HepG2 (cell line): ENCODE results near the gene DPEP3. TPM values are rescaled to one million over a fixed set of nuclear protein-coding genes. Genes with fewer than 3 reads are reported as not detected.
A peak's percentile ranks its signal among the peaks of the same experiment; 100 is the strongest.

Source experiments
- ATAC-seq: fragments of 200-7000 bp; cut with Tn5 transposase; 3 replicates; pipeline ENCODE4 v1.9.1; 2020; ENCODE audit warnings: mild to moderate bottlenecking, moderate library complexity
- BruUV-seq: library from RNA; stranded (reverse); fragments of 400-500 nt; replicated peaks from 2 replicates; lab custom pipeline; 2021; lab: Mats Ljungman, UMichigan
- CTCF ChIA-PET: fragments of 300-600 bp; formaldehyde crosslinking; extraction: SDS; loops from one replicate; lab custom pipeline; 2021; ENCODE audit warnings: low total read pairs, inconsistent platforms, low intra/inter-chr PET ratio; lab: Yijun Ruan, JAX
- POLR2A ChIA-PET: fragments of 350-600 bp; sonication (Branson Sonifier 250); formaldehyde crosslinking; loops from one replicate; lab custom pipeline; 2020; ENCODE audit warnings: antibody characterized with exemption, inconsistent platforms; lab: Yijun Ruan, JAX
- DNase-seq: peaks from one replicate; pipeline ENCODE4 v3.0.0-alpha.2; 2015; ENCODE audit warnings: low spot score
- FAIRE-seq: peaks from 3 replicates; lab custom pipeline; 2011; peaks lifted over from hg19 to GRCh38; lab: Jason Lieb, UNC
- H2AFZ ChIP-seq: one replicate; pipeline ENCODE4 v1.6.1; 2011; ENCODE audit warnings: low read length, inconsistent platforms
- H3K27ac ChIP-seq: fragments of 300-600 bp; 3 replicates; pipeline ENCODE4 v1.8.0; 2011; ENCODE audit warnings: mixed run types, mild to moderate bottlenecking, mixed read lengths, low read length, inconsistent platforms; ENCODE audit not compliant: insufficient read depth; ENCODE audit errors: extremely low read length
- H3K27me3 ChIP-seq, 2 experiments: fragments of 200-600 bp in 1 of 2; 2 replicates in 1 of 2; 3 replicates in 1 of 2; pipeline versions ENCODE4 v1.6.0 to v1.8.0; 2011; ENCODE audit warnings: low read length in 2 of 2, mild to moderate bottlenecking in 2 of 2, moderate library complexity in 2 of 2, inconsistent platforms in 1 of 2; ENCODE audit not compliant: insufficient read depth in 2 of 2, control insufficient read depth in 1 of 2
- H3K36me3 ChIP-seq, 2 experiments: fragments of 200-600 bp in 1 of 2; replicated peaks in 1 of 2; 2 replicates in 1 of 2; 3 replicates in 1 of 2; pipeline versions ENCODE4 v1.5.1 to v1.8.0; 2011; ENCODE audit warnings: low read length in 2 of 2, inconsistent platforms in 1 of 2; ENCODE audit not compliant: insufficient read depth in 2 of 2, control insufficient read depth in 1 of 2
- H3K4me1 ChIP-seq: 2 replicates; pipeline ENCODE4 v1.5.1; 2012; ENCODE audit warnings: low read length, inconsistent platforms; ENCODE audit not compliant: insufficient read depth
- H3K4me2 ChIP-seq: 2 replicates; pipeline ENCODE4 v1.6.0; 2011; ENCODE audit warnings: low read depth, low read length, inconsistent platforms
- H3K4me3 ChIP-seq, 3 experiments: fragments of 200-600 bp in 1 of 3; sonication (generic), shearing (Covaris generic) in 1 of 3; replicated peaks in 1 of 3; 2 replicates each; pipeline ENCODE4 v1.5.1; 2011 to 2016; ENCODE audit warnings: low read length in 3 of 3, inconsistent platforms in 2 of 3, low read depth in 2 of 3, mild to moderate bottlenecking in 2 of 3, control low read depth in 1 of 3, mixed read lengths in 1 of 3; ENCODE audit not compliant: insufficient read depth in 1 of 3
- H3K79me2 ChIP-seq: one replicate; pipeline ENCODE4 v1.6.1; 2011; ENCODE audit warnings: low read length, inconsistent platforms; ENCODE audit not compliant: insufficient read depth
- H3K9ac ChIP-seq: 2 replicates; pipeline ENCODE4 v1.6.0; 2011; ENCODE audit warnings: mild to moderate bottlenecking, low read depth, low read length, inconsistent platforms; ENCODE audit not compliant: insufficient read depth
- H3K9me3 ChIP-seq: 2 replicates; pipeline ENCODE4 v1.5.1; 2012; ENCODE audit warnings: mild to moderate bottlenecking, low read length
- H4K20me1 ChIP-seq: 2 replicates; pipeline ENCODE4 v1.6.0; 2011; ENCODE audit warnings: inconsistent platforms, mild to moderate bottlenecking, low read length, moderate library complexity; ENCODE audit not compliant: insufficient read depth
- CEBPB ChIP-seq: IDR thresholded peaks from 2 replicates; pipeline ENCODE4 v1.6.1; 2011; ENCODE audit warnings: low read depth, low read length, improper control_type of control experiment, borderline replicate concordance
- CEBPG ChIP-seq: IDR thresholded peaks from 2 replicates; pipeline ENCODE4 v1.6.1; 2016
- FLYWCH1 ChIP-seq: sonication (generic); formaldehyde crosslinking; IDR thresholded peaks from 2 replicates; pipeline ENCODE4 v1.8.1; 2023; ENCODE audit warnings: mild to moderate bottlenecking, missing genetic modification reagents
- FOXP1 ChIP-seq, 2 experiments: fragments of 450-650 bp in 1 of 2; IDR thresholded peaks; 2 replicates each; pipeline ENCODE4 v1.6.1; 2017 to 2018; ENCODE audit warnings: antibody characterized with exemption in 1 of 2
- HCFC1 ChIP-seq: fragments of 150-350 bp; IDR thresholded peaks from 2 replicates; pipeline ENCODE4 v1.6.1; 2014; ENCODE audit warnings: low read depth, low read length
- HHEX ChIP-seq: IDR thresholded peaks from 2 replicates; pipeline ENCODE4 v1.6.1; 2016; ENCODE audit warnings: control low read depth
- HNF4A ChIP-seq: sonication (generic); formaldehyde crosslinking; IDR thresholded peaks from 2 replicates; pipeline ENCODE4 v1.4.0; 2020; ENCODE audit warnings: missing genetic modification reagents
- KDM1A ChIP-seq: IDR thresholded peaks from 2 replicates; pipeline ENCODE4 v1.6.1; 2016; ENCODE audit warnings: missing compliant biosample characterization
- KMT2B ChIP-seq: IDR thresholded peaks from 2 replicates; pipeline ENCODE4 v1.6.1; 2016; ENCODE audit warnings: missing genetic modification reagents, missing compliant biosample characterization
- NR2F2 ChIP-seq: IDR thresholded peaks from 2 replicates; pipeline ENCODE4 v1.6.1; 2012; ENCODE audit warnings: low read depth, inconsistent platforms, borderline replicate concordance
- PHF21A ChIP-seq: sonication (generic); formaldehyde crosslinking; IDR thresholded peaks from 2 replicates; pipeline ENCODE4 v1.5.0; 2020; ENCODE audit warnings: mild to moderate bottlenecking, missing genetic modification reagents
- SP2 ChIP-seq: sonication (generic); formaldehyde crosslinking; IDR thresholded peaks from 2 replicates; pipeline ENCODE4 v1.5.1; 2020; ENCODE audit warnings: mild to moderate bottlenecking, missing genetic modification reagents
- TGIF2 ChIP-seq: IDR thresholded peaks from 2 replicates; pipeline ENCODE4 v1.6.1; 2016; ENCODE audit warnings: control low read depth, missing compliant biosample characterization
- TMF1 ChIP-seq: sonication (generic); formaldehyde crosslinking; IDR thresholded peaks from 2 replicates; pipeline ENCODE4 v1.8.1; 2022; ENCODE audit warnings: low read depth, missing genetic modification reagents
- ZFP90 ChIP-seq: sonication (generic); formaldehyde crosslinking; IDR thresholded peaks from 2 replicates; pipeline ENCODE4 v1.8.0; 2022; ENCODE audit warnings: missing genetic modification reagents, mild to moderate bottlenecking, inconsistent platforms, borderline replicate concordance
- ZNF180 ChIP-seq: sonication (generic); formaldehyde crosslinking; IDR thresholded peaks from 2 replicates; pipeline ENCODE4 v1.4.0; 2020; ENCODE audit warnings: low read depth, missing genetic modification reagents, borderline replicate concordance
- ZNF251 ChIP-seq: sonication (generic); formaldehyde crosslinking; IDR thresholded peaks from 2 replicates; pipeline ENCODE4 v1.9.0; 2021; ENCODE audit warnings: mild to moderate bottlenecking, missing genetic modification reagents
- ZNF460 ChIP-seq: sonication (generic); formaldehyde crosslinking; IDR thresholded peaks from 2 replicates; pipeline ENCODE4 v1.5.1; 2020; ENCODE audit warnings: missing genetic modification reagents, mild to moderate bottlenecking, borderline replicate concordance
- ZNF713 ChIP-seq: sonication (generic); formaldehyde crosslinking; IDR thresholded peaks from 2 replicates; pipeline ENCODE4 v1.4.0; 2020; ENCODE audit warnings: mild to moderate bottlenecking, missing genetic modification reagents
- WGBS: methylation state at CpG from one replicate; pipeline ENCODE4 v1.1.6; 2017; ENCODE audit warnings: low lambda C conversion rate; 5-methylcytosine and 5-hydroxymethylcytosine counted together
- in situ Hi-C: cut with HindIII; loops from 2 replicates; pipeline ENCODE4 v1.10.0; 2017; ENCODE audit warnings: low pct_unique_long_range_greater_than_20kb; ENCODE audit not compliant: extremely low pct_ligation_motif_present
- intact Hi-C: fragments of 100-400 bp; cut with micrococcal nuclease; formaldehyde crosslinking; loops from one replicate; pipeline ENCODE4 v1.10.0; 2022; ENCODE audit not compliant: unreplicated experiment
- polyA plus RNA-seq, 8 experiments: library from polyadenylated mRNA; depleted of rRNA in 3 of 8; stranded (reverse) in 7 of 8; unstranded in 1 of 8; fragments of >200 nt; fragmentation: Illumina TruSeq in 4 of 8; extraction: Trizol in 4 of 8; gene quantifications; 2 replicates each; pipeline versions ENCODE4 v1.2.1 to v1.2.3, GENCODE V29; 2011 to 2016; ENCODE audit warnings: low read depth in 4 of 8, missing spikeins in 1 of 8, mixed read lengths in 1 of 8; ENCODE audit not compliant: insufficient read depth in 1 of 8
- total RNA-seq, 5 experiments: library from RNA; depleted of rRNA; stranded (reverse); fragments of >200 nt; fragmentation: Illumina TruSeq; extraction: Trizol; gene quantifications; 2 replicates each; pipeline ENCODE4 v1.2.3, GENCODE V29; 2016; ENCODE audit warnings: low read depth in 1 of 5
- TF ChIP-seq, protein P1 (sequence below): sonication (generic); formaldehyde crosslinking; IDR thresholded peaks from 2 replicates; pipeline ENCODE4 v1.4.0; 2020; ENCODE audit warnings: mild to moderate bottlenecking, missing genetic modification reagents

The DPEP3 gene
- total and polyA plus RNA-seq, 2 of the 13 experiments (the other 11 are each of a cell fraction or from before 2014, with no cell fraction given) = not detected

DNA sequence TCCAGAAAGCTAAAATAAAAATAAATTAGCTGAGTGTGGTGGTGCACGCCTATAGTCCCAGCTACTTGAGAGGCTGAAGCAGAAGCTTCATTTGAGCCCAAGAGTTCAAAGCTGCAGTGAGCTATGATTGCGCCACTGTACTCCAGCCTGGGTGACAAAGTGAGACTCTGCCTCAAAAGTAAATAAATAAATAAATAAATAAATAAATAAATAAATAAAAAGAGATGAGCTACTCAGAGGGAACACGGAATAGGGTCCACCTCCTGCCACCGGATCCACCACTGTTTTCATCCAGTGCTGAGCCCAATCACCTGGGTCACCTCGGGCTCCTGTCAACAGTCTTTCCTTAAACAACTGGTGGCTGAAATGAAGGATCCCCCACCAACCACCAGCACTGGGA lies 6.7 kb upstream of the DPEP3 start:
- H3K9me3 ChIP-seq = no peaks in the 10 kb centered on the region
- peaks cover 2 to 12% of the 10 kb centered on the region in 2 experiments; a peak in 4 of 5 replicates for H3K27me3 ChIP-seq
- peak overlapping the region; percentile 85 for H3K4me2 ChIP-seq
- FAIRE-seq (no peak), DNase-seq (no peak), ATAC-seq (peak; percentile 15)
- H4K20me1 ChIP-seq = no peaks in the 10 kb centered on the region
- TF ChIP-seq HCFC1 (no peak), ZNF460 (CRISPR knock-in tag) (peak; percentile 90), TGIF2 (CRISPR knock-in tag) (no peak), HHEX (CRISPR knock-in tag) (no peak), CEBPG (peak; percentile 16; the same call in 1 of the 2 replicates), PHF21A (CRISPR knock-in tag) (no peak), SP2 (CRISPR knock-in tag) (no peak), ZFP90 (CRISPR knock-in tag) (0 out of 2 replicates have a peak, but pooled peaks have one; percentile 12), CEBPB (peak; percentile 11; the same call in 1 of the 2 replicates), ZNF251 (CRISPR knock-in tag) (no peak), TMF1 (CRISPR knock-in tag) (no peak), HNF4A (CRISPR knock-in tag) (0 out of 2 replicates have a peak, but pooled peaks have one; percentile 10), FLYWCH1 (CRISPR knock-in tag) (no peak), NR2F2 (no peak), ZNF180 (CRISPR knock-in tag) (no peak), KDM1A (CRISPR knock-in tag) (no peak), ZNF713 (CRISPR knock-in tag) (no peak), KMT2B (CRISPR knock-in tag) (no peak), FOXP1 (IDR thresholded peaks at IDR 0.05) (no peak), FOXP1 (CRISPR knock-in tag; IDR thresholded peaks at IDR 0.05) (peak; percentile 11; the same call in 1 of the 2 replicates)
- TF ChIP-seq, protein P1, sequence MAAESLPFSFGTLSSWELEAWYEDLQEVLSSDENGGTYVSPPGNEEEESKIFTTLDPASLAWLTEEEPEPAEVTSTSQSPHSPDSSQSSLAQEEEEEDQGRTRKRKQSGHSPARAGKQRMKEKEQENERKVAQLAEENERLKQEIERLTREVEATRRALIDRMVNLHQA = no peak
- 35% methylated on average over 5 of the region's 5 CpGs for WGBS
- intact Hi-C loops = no loop called here
- POLR2A ChIA-PET = interaction anchor here (1.0 to 4.8 kb wide), 11 partner anchors 10 to 249 kb away, joined by 3 to 29 read pairs (median 11); partner anchors contain the start of genes DDX28, DPEP2, DUS2 and ESRP2
- in situ Hi-C loops = no loop called here
- peaks cover 59% of the 10 kb centered on the region for H3K4me1 ChIP-seq
- H3K27ac ChIP-seq = no peak overlapping the region
- peak overlapping the region; percentile 86 for H2AFZ ChIP-seq
- H3K4me3 ChIP-seq = peak overlapping the region; percentile 24 to 61 (median 30); a peak in 4 of 6 replicates
- H3K36me3 ChIP-seq = no peaks in the 10 kb centered on the region
- no TSS peak for BruUV-seq
- no peaks in the 10 kb centered on the region for H3K79me2 ChIP-seq
- H3K9ac ChIP-seq = peak overlapping the region; percentile 59
- CTCF ChIA-PET = no interaction called here
